Measurements from ENCODE around the gene SBF2.

SBF2 gene

DNA sequence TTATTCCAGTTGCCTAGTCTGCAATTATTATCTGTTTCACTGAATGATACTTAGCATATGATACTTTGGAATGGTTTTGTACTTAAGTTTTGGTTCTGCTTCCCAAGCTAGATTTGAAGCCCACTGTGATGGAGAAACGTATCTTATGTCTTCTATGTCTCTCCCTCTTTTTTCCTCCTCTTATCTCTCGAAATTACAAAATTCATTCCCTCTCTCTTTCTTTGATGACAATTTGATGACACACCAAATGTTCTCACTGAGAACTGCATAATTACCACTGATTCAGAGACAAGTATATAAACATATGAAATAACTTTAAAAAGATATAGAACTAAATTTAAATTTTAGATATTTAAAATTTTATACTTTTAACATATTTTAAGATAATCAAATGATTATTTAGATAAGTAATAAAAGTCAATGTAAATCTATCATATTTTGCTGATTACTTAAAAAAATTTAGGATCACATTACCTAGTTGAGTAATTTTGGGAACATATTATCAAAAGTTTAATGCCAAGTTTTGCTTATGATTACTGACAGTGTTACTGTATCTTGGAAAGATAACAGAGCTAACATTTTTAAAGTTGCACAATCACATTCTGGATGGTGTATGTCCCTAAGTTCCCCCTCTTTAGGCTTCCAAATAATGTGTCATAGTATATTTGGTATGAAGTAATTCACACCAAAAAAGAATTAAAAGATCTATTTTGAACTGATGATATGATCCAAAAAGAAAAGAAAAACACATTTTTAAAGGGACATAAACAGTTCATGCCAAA, 255.3 kb downstream of the SBF2 start:
- no peak for TF ChIP-seq SIN3A (IDR thresholded peaks at IDR 0.05; ENCODE audit: borderline replicate concordance, insufficient read depth, low read length)
- no peak for TF ChIP-seq REST (IDR thresholded peaks at IDR 0.05; ENCODE audit: insufficient read depth in 1 of 2, low read depth in 2 of 2, low read length in 2 of 2)
- no peak for TF ChIP-seq POLR2AphosphoS5 (IDR thresholded peaks at IDR 0.05; ENCODE audit: low read depth, low read length)
- no peak for TF ChIP-seq TAF1 (IDR thresholded peaks at IDR 0.05; ENCODE audit: borderline replicate concordance, insufficient read depth, low read length)
- no peak for TF ChIP-seq FOXP2 (optimal IDR thresholded peaks at IDR 0.05; ENCODE audit: borderline replicate concordance, extremely low read depth, extremely low read length, insufficient read depth)

DNA sequence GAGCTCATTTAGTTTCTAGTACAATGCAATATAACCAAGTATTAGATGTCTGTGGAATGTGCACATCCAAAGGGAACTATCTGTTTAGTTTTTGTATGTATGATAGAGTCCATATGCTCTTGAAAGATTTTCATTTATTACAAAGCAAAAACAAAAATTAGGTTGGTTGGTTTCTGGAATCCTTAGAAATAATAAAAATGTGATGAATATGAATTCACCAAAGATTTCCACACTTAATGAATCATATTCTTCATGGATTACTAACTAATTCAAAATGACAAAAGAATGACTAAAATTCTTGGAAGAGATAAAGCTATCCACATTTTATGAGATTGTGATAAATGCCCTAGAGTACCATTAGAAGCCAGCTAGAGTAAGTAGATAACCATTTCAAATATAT, 261.1 kb downstream of the SBF2 start:
- TF ChIP-seq SIN3A (IDR thresholded peaks at IDR 0.05; ENCODE audit: borderline replicate concordance, insufficient read depth, low read length) (no peak), POLR2AphosphoS5 (IDR thresholded peaks at IDR 0.05; ENCODE audit: low read depth, low read length) (no peak), REST (IDR thresholded peaks at IDR 0.05; ENCODE audit: insufficient read depth in 1 of 2, low read depth in 2 of 2, low read length in 2 of 2) (no peak), FOXP2 (optimal IDR thresholded peaks at IDR 0.05; ENCODE audit: borderline replicate concordance, extremely low read depth, extremely low read length, insufficient read depth) (no peak), TAF1 (IDR thresholded peaks at IDR 0.05; ENCODE audit: borderline replicate concordance, insufficient read depth, low read length) (no peak)

DNA sequence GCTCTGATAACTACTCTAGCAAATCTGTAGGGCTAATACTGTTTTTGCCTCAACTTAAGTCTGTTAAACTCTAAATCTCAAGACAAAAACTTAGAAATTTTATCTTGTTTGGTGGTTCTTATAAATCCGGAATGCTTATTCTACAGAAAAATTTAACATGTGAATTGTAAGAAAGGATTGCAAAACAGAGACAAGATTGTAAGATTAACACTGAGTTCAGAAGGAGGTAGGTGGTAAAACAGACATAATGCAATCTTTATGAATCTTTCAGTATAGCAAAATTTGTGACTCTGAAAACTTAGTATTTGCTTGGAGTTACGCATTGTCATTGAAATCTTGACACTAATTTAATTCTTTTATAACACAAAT, 263.9 kb downstream of the SBF2 start:
- TF ChIP-seq REST (IDR thresholded peaks at IDR 0.05; ENCODE audit: insufficient read depth in 1 of 2, low read depth in 2 of 2, low read length in 2 of 2) = no peak
- no peak for TF ChIP-seq SIN3A (IDR thresholded peaks at IDR 0.05; ENCODE audit: borderline replicate concordance, insufficient read depth, low read length)
- TF ChIP-seq POLR2AphosphoS5 (IDR thresholded peaks at IDR 0.05; ENCODE audit: low read depth, low read length) = no peak
- TF ChIP-seq FOXP2 (optimal IDR thresholded peaks at IDR 0.05; ENCODE audit: borderline replicate concordance, extremely low read depth, extremely low read length, insufficient read depth) = no peak

GRCh38 chr11:10029386-10030121, 264.5 kb downstream of the SBF2 start:
- no peak for TF ChIP-seq FOXP2 (optimal IDR thresholded peaks at IDR 0.05; ENCODE audit: borderline replicate concordance, extremely low read depth, extremely low read length, insufficient read depth)
- no peak for TF ChIP-seq REST (IDR thresholded peaks at IDR 0.05; ENCODE audit: insufficient read depth in 1 of 2, low read depth in 2 of 2, low read length in 2 of 2)
- TF ChIP-seq SIN3A (IDR thresholded peaks at IDR 0.05; ENCODE audit: borderline replicate concordance, insufficient read depth, low read length) = no peak
- TF ChIP-seq POLR2AphosphoS5 (IDR thresholded peaks at IDR 0.05; ENCODE audit: low read depth, low read length) = no peak
- TF ChIP-seq TAF1 (IDR thresholded peaks at IDR 0.05; ENCODE audit: borderline replicate concordance, insufficient read depth, low read length) = no peak

All from PFSK-1 (cell line).